HG03175 (cell line): ENCODE data around the gene LAMA5.

Experiments
- ATAC-seq: cut with Tn5 transposase; IDR thresholded peaks from one replicate; pipeline ENCODE4 v1.9.1; 2021; ENCODE audit warnings: mild to moderate bottlenecking, moderate library complexity; ENCODE audit not compliant: unreplicated experiment

LAMA5 gene

DNA sequence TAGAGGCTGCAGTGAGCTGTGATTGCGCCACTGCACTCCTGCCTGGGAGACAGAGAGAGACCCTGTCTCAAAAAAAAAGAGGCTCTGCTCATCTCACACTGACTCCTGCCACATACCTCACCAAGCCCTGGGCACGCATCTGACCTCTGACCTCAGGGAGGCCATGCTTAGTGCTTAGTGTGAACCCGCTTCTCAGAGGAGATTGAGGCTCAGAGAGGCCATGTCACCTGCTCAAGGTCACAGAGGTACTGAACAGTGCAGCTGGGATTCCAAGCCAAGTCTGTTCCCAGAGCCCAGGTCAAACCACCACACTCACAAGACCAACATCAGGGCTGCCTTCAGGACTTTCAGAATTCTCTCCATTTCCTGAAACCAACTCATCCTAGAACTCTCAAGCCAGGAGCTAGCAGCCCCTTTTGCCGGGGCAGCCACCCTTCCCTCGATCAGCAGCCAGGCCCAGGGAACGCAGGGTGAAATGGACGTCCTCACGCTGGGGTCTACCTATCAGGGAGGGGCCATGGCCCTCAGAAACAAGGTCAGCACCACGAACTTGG is 37.1 kb upstream of the LAMA5 start:
- ATAC-seq, result no peak

DNA sequence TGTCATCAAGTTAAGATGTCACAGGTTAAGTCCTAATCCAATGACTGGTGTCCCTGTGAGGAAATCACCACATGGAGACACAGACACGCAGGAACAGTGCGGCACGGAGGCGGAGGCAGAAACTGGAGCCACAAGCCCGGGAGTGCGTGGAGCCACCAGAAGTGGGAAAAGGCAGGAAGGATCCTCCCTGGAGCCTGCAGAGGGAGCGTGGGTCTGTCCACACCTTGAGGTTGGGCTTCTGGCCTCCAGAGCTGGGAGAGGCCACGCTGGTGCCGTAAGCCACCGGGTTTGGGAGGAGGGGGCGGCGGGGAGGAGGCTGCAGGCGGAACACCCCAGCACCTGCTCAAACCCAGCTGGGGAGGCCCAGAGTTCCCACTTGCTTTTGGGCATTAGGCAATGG is 36.2 kb upstream of the LAMA5 start:
- ATAC-seq, result no peak

DNA sequence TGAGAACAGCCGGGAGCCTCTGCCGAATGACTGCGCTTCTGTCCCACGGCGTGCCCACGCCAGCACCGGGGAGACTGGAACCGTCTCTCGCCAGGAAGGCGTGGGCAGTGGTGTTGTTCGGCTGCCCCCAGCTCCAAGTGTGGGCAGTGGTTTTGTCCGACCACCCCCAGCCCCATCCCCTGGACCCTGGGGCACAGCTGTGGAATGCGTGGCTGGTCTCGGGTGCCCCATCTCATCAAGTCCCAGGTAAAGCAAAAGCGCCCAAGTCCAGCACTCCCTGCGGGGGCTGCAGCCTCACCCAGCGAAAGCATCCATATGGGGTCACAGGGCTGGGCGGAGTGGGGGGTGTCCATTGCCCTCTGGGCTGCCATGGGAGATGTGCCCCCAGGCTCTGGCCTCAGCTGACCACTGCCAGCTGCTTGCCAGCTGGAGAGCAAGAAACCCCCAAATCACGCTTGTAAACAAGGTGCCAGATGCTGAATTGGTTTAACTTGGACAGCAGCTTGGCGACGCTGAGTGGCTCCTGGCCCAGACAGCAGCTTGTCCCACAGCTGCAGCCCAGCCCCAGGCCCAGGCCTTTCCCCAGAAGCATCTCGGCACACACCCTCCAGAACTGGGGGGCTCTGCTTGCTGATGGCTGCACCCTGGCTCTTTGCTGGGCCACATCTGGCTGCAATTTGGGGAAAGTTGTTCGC is 35.5 kb upstream of the LAMA5 start:
- ATAC-seq, result no peak

DNA sequence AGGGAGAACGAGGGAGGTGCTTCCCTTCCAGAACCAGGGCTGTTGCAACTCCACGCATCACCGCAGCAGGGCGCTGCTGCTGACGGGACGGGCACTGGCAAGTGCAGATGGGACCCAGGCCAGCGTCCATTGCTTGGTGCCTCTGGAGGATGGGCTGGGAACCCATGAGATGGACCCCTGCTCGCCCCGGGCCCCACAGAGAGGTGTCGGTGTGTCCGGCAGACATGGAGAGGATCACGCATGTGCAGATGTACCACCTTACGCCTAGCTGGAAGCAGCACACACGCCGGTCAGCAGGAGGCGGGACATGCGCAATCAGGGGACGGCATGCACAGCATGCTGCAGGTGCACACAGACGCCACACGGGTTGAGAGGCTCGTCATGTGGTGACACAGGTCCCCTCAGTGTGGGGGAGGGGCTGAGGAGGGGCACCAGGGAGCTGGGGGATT is 34.2 kb upstream of the LAMA5 start:
- ATAC-seq, result no peak

DNA sequence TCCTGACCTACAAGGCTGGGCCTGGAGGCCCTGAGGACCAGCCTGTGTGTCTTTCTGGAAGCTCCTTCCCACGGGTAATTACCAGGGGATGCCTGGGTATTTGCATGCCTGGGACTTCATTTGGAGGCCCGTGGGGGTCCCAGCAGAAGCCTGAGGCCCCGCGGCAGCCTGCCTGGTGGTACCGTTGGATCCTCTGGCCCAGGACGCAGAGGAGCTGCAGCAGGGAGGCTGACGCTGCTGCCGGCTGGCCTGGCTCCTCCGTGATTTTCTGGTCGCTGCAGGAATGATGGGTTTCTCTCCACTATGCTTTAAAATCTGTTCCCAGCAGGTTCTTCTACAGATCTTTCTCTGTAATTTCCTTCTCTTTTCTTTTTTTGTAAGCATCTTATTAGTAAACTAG is 33.4 kb upstream of the LAMA5 start:
- no peak for ATAC-seq

DNA sequence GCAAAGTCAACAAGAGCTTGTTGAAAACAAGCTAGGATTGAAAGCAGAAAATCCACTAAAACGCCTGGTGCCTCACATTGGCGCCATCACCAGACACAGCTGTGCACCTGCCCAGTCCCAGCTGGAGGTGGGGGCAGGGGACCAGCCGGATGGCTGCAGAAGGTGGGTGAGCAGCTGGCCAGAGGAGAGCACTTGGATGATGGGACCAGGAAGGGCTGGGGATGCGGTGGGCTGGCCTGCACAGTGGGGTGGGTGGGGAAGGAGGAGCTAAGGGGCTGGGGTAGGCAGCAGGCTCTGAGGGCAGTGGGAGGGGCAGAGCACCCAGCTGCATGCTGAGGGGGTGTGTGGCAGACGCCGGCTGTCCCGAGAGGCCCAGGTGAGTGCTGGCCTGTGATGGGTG is 32.9 kb upstream of the LAMA5 start:
- no peak for ATAC-seq

DNA sequence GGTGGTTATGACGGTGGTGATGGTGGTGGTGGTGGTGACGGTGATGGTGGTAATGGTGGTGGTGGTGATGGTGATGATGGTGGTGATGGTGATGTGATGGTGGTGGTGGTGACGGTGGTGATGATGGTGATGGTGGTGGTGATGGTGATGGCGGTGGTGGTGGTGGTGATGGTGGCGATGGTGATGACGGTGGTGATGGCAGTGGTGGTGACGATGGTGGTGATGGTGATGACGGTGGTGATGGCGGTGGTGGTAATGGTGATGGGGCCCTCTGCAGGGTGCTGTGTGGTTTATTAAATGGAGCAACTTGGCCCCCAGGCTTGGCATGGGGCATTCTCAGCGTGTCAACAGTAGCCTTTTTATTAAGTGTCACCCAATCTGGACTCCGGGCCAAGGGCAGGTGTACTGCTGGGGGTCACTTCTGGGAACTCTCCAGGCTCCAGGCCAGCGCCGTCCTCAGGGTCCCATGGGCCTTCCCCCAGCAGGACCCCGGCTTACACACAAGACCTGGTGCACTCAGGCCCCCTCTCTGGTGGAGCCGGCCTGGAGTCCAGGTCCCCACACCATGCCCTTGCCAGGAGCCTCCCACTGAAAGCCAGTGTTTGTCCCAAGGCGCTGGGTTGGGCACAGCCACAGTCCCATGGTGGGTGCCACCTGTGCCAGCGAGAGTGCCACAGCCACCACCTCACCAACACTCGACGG is 31.2 kb upstream of the LAMA5 start:
- no peak for ATAC-seq

DNA sequence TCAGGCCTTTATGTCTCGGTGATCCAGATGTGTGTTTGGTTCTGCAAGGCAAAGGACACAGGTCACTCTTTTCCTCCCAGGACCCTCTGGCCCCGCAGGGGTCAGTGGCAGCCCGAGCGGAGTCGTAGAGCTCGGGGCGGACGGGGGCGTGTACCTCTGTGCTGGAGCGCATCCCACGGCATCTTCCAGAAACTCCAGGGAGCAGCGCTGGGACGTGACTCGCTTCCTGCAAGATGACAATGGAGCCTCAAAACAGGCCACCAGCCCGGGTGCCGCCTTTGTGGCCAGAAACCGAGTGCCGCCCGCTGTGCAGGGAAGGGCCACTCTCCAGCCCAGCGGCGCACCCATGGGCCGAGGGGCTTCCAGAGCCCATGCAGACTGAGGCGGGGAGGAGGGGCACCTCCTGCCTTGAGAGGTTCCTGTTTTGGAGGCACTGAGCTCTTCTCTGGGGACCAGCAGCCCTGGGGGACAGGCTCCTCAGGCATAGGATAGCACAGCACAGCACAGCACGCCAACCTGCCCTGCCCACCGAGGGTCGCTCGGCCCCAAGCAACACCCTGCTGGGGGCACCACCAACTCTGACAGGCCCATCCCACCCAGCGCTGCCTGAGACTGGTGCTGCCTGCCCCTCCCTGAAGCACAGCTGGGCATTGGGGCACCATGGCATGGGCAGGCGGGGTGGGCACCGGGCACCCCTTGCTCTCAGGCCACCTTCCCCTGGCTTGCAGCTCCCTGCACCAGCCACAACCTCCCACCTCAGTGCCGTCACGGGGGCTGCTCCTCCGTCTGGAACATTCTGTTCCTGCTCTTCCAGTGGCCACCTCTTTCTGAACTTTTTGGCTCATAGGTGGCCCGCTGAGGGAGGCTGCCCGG is 29.5 kb upstream of the LAMA5 start:
- no peak for ATAC-seq

DNA sequence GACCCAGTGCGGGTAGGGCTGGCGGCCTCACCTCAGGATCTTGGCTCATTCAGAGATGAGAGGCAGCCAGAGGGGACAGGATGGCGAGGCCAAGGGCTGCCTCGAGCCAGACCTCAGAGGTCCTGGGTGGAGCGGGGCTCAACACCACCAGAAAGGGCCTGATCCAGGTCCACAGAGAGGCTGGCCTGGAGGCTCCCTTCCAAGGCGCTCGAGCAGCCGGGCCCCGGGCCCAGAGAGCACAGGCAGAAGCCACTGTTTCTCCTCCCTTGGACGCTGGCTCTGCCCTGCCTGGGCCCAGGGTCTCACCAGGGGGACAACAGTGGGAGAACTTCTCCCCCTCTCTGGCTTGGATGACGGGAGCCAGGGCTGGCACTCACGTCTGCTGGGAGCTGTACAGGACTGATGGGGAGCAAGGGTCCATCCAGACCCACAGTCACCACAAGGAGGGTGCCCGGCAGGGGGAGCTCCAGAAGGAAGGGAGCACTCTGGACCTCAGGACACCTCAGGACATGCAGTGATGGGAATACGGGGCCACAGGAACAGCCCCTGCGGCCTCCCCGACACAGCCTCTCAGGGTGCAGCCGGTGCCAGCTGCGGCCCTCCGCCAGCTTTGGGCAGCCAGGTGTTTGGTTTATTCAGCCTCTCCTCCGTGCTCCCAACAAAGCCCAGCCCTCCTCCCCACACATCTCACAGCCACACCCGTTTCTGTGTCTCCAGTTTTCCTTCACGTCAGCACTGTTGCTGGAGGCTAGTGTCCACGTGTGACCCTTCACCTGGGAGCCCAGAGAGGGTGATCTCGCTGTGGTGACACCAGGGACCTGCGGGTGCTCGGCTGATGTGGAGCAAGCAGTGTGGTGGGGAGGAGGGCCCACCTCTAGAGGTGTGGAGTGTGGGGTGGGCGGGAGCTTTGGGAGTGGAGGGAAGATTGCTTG is 28.5 kb upstream of the LAMA5 start:
- no peak for ATAC-seq

DNA sequence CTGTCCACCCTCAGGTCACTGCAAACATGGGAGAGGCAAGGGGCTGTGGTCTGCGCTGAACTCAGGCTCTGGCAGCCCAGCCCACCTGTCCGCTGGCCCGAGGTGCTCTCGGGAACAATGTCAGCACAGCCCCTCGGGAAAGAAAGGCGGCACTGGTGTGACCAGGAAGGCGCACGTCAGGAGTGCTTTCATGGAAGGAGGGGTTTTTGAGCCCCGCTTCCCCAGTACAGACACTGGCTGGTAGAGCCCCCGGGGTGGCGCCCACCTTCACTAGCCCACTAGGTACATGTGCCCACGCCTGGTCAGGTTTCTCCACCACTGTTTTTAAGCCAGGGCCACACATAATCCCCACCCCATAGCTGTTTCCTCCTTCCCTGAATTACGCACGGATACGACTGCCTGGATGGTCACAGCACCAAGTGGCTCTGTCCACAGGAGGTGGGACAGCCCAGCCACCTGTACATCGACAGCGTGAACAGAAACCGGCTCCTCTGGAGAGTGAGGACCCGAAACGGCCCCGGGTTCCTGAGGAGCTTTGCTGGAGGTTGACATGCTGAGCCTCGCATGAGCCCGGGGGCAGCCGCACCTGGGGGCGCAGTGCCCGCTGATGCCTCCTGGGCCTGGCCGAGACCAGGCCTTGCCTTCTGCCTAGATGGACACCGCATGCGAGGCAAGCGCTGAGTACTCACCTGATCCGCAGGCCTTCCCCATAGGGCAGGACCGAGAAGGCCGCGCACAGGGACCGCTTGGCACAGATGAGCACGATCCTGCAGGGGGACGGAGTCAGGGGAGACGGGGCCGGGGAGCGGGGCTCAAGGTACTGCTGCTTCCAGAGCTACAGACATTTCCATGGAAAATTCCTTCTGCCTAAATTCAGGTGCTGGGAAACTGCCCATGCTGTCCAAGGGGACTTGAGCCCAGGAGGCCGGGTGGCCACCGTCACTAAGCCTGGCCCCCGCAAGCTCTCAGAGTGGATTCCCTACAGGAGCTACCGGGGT is 27.4 kb upstream of the LAMA5 start:
- ATAC-seq, result no peak

DNA sequence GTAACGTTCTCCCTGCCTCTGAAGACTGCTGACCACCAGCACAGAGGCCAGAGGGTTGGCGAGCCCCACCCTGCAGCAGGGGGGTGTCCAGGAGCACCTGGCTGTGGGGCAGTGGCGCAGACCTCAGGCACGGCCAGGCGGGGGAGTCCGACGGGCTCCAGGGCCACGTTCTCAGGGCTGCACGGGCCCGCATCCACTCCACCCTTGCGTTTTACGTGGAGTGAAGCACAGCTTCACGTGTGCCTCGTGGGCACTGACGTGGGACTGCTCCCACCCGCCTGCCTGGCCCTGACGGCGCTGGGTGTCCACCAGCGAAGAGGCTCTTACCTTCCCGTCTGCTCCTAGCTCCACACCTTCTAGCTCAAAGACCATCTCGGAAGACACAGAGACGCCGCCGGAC is 26.7 kb upstream of the LAMA5 start:
- ATAC-seq, result no peak

DNA sequence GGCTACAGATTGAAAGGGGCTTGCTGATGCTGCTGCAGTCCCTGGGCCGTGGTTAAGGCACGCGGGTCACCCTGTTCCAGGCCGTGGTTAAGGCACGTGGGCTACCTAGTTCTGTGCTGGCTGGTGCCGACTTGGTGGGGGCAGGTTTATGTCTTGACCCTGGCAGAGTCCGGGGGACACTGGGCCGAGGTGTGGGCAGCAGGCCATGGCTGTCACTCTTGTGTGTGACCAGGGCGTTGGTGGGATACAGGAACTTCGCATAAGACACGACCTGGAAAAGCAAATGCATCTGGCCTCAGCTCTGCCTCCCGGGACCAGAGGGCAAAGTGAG is 26.2 kb upstream of the LAMA5 start:
- no peak for ATAC-seq

DNA sequence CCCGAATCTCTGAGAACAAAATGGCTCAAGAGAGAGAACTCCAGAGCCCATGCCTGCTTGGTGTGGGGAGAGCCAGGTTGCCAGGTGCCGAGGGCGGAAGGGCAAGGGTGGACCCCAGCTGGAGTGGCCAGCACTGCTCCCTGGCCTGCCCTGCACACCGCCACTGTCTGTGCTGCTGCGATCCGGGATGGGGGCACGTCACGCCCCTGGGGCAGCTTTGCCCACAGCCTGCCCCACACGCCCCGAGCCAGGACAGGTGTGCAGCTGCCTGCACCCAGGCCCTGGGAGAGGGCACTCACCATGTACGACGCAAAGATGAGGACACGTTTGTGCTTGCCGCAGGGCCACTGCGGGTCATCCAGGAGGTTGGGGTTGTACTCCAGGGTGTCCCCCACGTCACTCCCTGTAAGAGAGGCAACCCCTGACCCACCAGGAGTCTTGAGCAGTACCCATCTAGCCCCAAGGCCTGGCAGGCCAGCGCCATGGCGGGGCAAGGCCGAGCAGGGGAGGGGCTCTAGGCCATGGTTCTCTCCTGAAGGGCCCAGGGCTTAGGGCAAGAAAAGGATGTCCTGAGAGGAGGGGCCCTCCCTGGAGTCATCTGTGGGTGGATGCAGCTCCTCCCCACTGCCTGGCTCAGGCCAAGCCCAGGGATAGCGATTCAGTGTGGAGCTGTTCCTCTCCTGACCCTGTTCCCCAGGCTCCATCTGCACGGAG is 25.7 kb upstream of the LAMA5 start:
- no peak for ATAC-seq

DNA sequence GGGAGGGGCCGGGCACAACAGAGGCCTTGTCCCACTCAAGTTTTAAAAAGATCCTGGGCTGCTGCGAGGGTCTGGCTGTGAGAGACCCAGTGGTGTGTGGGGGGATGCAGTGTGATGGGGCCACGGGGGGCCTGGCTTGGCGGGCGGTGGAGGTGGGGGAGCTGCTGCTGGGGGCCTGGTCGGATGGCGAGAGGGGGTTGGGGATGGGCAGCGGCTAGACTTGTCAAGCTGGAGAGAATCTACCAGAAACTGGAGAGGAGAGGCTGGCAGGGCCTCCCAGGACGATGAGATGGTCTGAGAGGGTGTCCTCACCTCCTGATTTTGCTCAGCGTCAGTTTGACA is 24.9 kb upstream of the LAMA5 start:
- no peak for ATAC-seq

DNA sequence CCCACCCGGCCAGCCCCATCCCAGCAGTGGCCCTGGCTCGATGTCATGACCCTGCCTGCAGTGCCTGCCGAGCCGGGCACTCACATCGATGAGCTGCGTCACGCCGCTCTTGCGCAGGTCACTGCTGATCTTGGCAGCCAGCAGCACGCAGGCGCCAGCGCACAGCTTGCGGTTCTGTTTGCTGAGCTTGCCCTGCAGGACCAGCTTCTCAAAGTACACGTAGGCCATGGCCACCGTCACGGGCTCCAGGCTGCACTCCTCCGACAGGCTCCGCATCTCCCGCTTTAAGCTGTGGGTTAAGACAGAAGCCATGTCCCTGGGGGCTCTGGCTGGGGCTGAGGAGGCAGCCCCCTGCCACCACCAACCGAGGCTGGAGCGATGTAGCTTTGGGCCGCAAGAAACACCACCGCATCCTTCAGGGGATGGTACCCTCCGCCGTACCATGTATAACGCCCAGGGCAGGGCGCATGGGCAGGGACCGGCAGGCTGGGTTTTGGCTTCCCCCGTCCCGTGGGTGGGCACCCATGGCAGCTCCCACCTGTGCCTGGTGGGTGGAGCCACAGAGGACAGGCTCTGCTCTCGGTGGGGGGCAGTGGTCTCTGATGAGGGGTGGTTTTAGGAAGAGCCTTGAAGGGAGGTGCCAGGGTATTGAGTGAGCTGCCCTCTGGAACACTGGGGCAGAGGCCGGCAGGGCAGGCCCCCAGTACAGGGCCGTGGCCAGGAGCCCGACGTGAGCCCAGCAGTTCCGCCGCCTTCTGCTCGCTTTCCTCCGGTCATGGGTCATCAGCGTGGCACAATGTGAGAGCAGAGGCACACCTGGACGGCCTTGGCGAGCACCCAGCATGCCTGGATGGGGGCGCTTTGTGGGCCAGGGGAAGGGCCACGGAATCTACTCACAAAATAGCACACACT is 24.3 kb upstream of the LAMA5 start:
- no peak for ATAC-seq

DNA sequence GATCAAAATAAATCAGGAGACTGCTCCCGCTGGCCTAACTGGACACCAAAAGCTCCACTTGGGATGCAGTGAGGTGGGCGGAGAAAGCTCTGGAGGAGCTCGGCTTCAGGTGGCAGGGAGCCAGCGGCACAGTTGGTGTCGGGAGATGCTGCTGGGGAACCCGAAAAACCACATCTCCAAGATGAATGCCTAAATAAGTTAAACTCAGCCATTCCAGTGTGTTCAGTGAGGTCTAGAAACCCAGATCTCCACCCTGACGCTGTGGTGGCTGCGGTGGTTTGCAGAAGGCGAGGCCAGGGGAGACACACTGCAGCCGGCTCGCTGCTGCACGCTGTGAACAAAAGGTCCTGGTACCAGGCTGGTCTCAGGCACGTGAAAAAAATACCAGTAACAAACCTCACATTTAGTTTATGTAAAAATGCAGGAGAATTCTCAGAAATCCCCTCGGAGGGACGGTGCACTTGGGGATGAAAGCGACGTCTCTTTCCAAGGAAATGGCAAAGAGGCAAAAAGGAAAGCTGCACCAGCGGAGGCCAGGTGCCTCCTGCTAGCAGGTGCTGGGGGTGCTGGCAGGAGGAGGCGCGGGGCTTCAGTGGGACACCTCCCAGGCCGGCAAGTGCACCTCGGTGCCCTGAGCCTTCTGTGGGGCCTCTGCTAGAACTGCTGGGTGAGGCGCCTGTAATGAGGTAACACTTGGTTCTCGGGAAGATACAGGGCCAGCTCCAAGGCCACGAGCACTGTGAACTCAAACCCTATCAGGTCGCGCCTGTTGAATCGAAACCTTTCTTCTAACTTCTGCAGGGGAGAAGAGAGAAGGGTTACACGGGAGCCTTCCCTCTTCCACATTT is 23.4 kb upstream of the LAMA5 start:
- ATAC-seq, result no peak

DNA sequence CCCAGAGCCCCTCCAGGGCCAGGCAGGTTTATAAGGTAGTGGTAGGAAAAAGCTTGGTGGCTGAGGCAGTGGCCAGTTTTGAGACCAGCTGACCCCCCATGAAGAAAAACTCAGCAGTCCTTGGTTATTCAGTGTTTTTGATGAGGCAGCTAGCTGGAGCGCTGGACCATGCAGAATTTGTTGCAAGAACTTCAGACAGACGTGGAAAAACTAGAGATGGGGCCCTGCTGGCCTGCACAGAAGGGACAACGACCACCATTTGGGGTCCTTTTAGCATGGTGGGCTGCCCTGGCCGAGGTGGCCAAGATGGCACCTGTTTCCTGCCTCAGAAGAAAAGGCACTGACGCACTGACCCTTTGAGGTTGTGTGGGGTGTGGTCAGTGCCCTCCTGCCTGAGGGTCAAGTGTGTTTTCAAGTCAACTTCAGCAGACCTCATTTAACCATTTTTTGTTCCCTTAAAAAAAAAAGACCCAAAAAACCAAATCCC is 22.5 kb upstream of the LAMA5 start:
- no peak for ATAC-seq
